AG04450 (cell line): Measurements from ENCODE around the gene CLRN3. TPM values are rescaled to one million over a fixed set of nuclear protein-coding genes. Genes with fewer than 3 reads are reported as not detected.

ENCODE experiments used
- CTCF ChIA-PET: fragments of 300-600, 350-600 bp; formaldehyde crosslinking; extraction: SDS; loops from one replicate; lab custom pipeline; 2022; ENCODE audit warnings: antibody characterized with exemption, inconsistent platforms; lab: Charles Lee
- POLR2A ChIA-PET: fragments of 350-600 bp; formaldehyde crosslinking; extraction: SDS; loops from one replicate; lab custom pipeline; 2021; ENCODE audit warnings: antibody characterized with exemption, inconsistent platforms; lab: Yijun Ruan, JAX
- DNase-seq: peaks from one replicate; pipeline ENCODE4 v3.0.0-alpha.2; 2011; ENCODE audit warnings: low read depth, low spot score
- H3K27ac ChIP-seq: one replicate; pipeline ENCODE4 v1.5.1; 2012; ENCODE audit warnings: low read depth, low read length, control low read depth
- H3K27me3 ChIP-seq: one replicate; pipeline ENCODE4 v1.6.0; 2012; ENCODE audit warnings: low read length; ENCODE audit not compliant: control insufficient read depth, insufficient read depth
- H3K4me3 ChIP-seq: 2 replicates; pipeline ENCODE4 v1.5.1; 2011; ENCODE audit warnings: mild to moderate bottlenecking, low read depth, low read length, control low read depth
- H3K9me3 ChIP-seq: 2 replicates; pipeline ENCODE4 v1.5.1; 2012; ENCODE audit warnings: low read length; ENCODE audit not compliant: control insufficient read depth, insufficient read depth
- polyA plus RNA-seq: library from polyadenylated mRNA; depleted of rRNA; stranded (reverse); fragments of >200 nt; gene quantifications from 2 replicates; pipeline ENCODE4 v1.2.3, GENCODE V29; 2011; rRNA removed
- TF ChIP-seq, protein P1 (sequence below): IDR thresholded peaks from 2 replicates; pipeline ENCODE4 v1.5.1; 2011; ENCODE audit warnings: low read depth, low read length, control low read depth, inconsistent platforms

The CLRN3 gene
- polyA plus RNA-seq, 1 experiment = not detected

GRCh38 chr10:127830414-127830813 lies 62.3 kb downstream of the CLRN3 start:
- H3K27ac ChIP-seq = no peak overlapping the region
- no peak overlapping the region for H3K4me3 ChIP-seq
- no peak for DNase-seq
- TF ChIP-seq, protein P1, sequence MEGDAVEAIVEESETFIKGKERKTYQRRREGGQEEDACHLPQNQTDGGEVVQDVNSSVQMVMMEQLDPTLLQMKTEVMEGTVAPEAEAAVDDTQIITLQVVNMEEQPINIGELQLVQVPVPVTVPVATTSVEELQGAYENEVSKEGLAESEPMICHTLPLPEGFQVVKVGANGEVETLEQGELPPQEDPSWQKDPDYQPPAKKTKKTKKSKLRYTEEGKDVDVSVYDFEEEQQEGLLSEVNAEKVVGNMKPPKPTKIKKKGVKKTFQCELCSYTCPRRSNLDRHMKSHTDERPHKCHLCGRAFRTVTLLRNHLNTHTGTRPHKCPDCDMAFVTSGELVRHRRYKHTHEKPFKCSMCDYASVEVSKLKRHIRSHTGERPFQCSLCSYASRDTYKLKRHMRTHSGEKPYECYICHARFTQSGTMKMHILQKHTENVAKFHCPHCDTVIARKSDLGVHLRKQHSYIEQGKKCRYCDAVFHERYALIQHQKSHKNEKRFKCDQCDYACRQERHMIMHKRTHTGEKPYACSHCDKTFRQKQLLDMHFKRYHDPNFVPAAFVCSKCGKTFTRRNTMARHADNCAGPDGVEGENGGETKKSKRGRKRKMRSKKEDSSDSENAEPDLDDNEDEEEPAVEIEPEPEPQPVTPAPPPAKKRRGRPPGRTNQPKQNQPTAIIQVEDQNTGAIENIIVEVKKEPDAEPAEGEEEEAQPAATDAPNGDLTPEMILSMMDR = no peak
- H3K9me3 ChIP-seq = peaks cover 50% of the 10 kb centered on the region
- CTCF ChIA-PET = no interaction called here
- POLR2A ChIA-PET = no interaction called here
- H3K27me3 ChIP-seq = no peaks in the 10 kb centered on the region

Other genes starting within 250 kb of the CLRN3 start
- gene FOXI2, start 155.8 kb downstream of the CLRN3 start, polyA plus RNA-seq = not detected in 2 replicates
- 0.04 and 0.38 TPM in 2 replicates for gene PTPRE, start 14.2 kb upstream of the CLRN3 start, polyA plus RNA-seq
- 8.0 and 10.3 TPM in 2 replicates for gene MKI67, start 233.5 kb upstream of the CLRN3 start, polyA plus RNA-seq